HG02623 (cell line): ENCODE results near the gene ANGPTL2.

ENCODE experiments used
- ATAC-seq: cut with Tn5 transposase; IDR thresholded peaks from one replicate; pipeline ENCODE4 v1.9.1; 2021; ENCODE audit warnings: moderate library complexity; ENCODE audit not compliant: unreplicated experiment

The ANGPTL2 gene

GRCh38 chr9:127137640-127138360, 15.4 kb upstream of the ANGPTL2 start:
- no peak for ATAC-seq

GRCh38 chr9:127136880-127137639, 14.6 kb upstream of the ANGPTL2 start:
- no peak for ATAC-seq

GRCh38 chr9:127136081-127136879, 13.8 kb upstream of the ANGPTL2 start:
- no peak for ATAC-seq

- no peak for ATAC-seq
Measured at GRCh38 chr9:127135056-127135745, 12.8 kb upstream of the ANGPTL2 start.

GRCh38 chr9:127133739-127134167, 11.3 kb upstream of the ANGPTL2 start:
- ATAC-seq: no peak

GRCh38 chr9:127132921-127133647, 10.6 kb upstream of the ANGPTL2 start:
- ATAC-seq: no peak

GRCh38 chr9:127132375-127132774, 9.9 kb upstream of the ANGPTL2 start:
- ATAC-seq: no peak

- no peak for ATAC-seq
Measured at GRCh38 chr9:127131871-127132270, 9.4 kb upstream of the ANGPTL2 start.

- ATAC-seq: no peak
Measured at GRCh38 chr9:127130661-127131538, 8.5 kb upstream of the ANGPTL2 start.

- ATAC-seq: no peak
Measured at GRCh38 chr9:127130235-127130634, 7.8 kb upstream of the ANGPTL2 start.

GRCh38 chr9:127129718-127130085, 7.3 kb upstream of the ANGPTL2 start:
- no peak for ATAC-seq

GRCh38 chr9:127129073-127129717, 6.8 kb upstream of the ANGPTL2 start:
- no peak for ATAC-seq

- ATAC-seq: no peak
Measured at GRCh38 chr9:127128341-127129072, 6.1 kb upstream of the ANGPTL2 start.

GRCh38 chr9:127126971-127127370, 4.5 kb upstream of the ANGPTL2 start:
- ATAC-seq: no peak

GRCh38 chr9:127124792-127125191, 2.4 kb upstream of the ANGPTL2 start:
- ATAC-seq: no peak

- ATAC-seq: no peak
Measured at GRCh38 chr9:127124111-127124531, 1.7 kb upstream of the ANGPTL2 start.

- ATAC-seq: no peak
Measured at GRCh38 chr9:127123064-127123890, 842 bp upstream of the ANGPTL2 start.
